HG03064 (cell line): Measurements from ENCODE around the gene FCAMR.

Experiments used
- ATAC-seq: cut with Tn5 transposase; IDR thresholded peaks from one replicate; pipeline ENCODE4 v1.9.1; 2021; ENCODE audit warnings: low read depth; ENCODE audit not compliant: unreplicated experiment

FCAMR gene

DNA sequence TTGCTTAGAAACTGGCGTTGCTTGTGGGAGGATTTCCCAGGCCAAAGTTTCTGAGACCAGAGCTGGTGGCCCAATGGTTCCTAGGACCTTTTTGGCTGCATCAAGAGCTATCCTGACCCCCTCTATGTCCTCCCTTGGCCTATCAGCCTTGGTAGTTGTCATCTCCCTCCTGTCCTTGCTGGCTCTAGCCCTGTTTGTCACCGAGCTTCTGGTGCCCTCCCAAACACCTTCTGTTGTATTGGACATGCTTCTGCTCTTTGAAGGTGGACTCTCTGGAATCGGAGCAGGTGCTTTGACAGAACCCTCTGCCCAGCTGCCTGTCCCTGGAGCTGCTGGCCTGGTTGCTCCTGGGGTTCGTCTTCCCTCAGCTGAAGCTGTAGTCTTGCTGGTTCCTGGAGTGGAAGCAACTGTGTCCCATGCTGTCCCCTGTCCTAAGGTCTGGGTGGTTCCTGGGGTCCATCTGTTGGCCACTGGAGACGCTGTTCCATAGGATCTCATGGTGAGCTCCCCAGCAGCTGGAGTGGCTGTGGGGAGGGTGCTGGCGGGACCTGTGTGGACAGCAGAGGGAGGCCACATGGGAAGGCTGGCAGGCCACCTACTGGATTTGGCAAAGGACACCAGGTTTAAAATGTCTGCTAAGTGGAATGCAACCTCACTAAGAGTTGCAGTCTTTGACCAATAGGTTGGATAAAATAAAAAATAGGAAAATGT lies 9.4 kb downstream of the FCAMR start:
- no peak for ATAC-seq

DNA sequence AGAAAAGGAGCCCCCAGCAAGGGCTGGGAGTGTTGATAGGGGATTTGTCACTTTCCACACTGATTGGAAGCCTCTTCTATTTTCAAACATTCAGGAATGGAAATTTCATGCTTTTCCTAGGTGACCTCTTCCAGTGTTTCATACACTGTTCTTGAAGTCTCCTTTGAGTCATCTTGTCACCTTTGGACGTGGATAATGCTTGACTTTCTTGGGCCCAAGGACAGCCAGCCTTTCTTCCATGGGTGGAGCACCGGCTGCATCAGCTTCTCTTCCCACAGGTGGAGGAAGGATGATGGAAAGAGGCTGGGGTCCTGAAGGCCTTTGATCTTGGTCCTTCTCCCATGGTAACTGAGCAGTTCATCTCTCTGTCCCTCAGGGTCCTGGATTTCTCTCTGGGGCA lies 12.1 kb downstream of the FCAMR start:
- no peak for ATAC-seq

DNA sequence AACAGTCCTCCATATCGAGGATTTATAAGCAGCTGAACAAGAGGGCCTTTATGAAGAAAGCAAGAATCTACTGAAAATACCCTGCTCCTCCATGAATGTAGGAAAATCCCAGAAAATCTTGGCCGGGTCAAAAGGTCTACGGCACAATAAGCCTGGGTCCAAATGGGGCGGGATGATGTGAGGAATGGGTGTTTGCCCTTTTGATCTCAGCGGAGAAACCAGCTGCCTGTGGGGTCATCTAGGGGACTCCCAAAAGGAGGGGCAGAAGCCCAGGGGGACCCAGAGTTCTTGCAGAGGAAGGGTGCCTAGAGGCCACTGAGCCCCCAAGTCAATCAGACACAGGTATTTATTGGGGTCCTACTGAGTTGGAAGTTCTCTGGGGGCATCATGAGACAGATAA lies 12.6 kb downstream of the FCAMR start:
- no peak for ATAC-seq

DNA sequence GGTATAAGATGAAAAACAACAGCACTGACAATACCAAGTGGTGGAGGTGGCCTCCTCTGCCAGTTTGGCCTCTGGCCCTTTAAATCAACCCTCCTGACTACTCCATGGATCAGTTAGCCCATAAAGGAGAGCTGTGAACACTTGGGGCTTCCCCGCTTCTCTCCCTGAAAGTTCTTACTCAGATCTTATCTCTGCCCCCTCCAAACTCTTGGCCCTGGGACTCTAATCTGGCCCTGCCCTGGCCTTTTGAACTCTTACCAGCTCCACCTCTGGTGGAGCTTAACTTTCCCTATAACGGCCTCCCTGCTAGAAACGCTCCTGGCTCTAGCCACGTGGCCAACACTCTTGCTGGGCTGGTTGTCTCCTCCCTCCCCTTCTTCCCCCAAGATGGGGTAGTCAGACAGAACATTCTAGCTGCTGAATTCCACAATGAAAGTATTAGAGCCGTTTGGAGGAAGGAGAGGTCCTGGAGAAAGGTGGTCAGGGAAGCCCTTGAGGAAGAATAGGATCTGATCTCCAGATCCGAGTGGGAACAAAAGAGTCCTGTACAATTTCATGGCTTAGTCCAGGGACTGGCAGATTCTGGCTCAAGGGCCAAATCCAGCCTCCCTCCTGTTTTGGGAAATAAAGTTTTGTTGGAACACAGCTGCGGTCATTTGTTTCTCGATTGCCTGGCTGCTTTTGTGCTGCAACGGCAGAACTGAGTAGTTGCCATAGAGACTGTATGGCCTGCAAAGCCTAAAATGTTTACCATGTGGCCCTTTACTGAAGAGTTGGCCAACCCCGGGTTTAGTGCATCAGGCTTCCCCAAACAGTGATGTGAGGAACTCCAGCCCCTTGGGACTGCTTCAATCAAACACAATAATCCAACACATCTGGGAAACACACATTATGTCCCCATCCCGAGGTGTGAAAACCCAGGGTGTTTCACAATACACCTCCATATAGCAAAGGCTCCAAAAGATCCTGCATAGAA lies 14.5 kb downstream of the FCAMR start:
- no peak for ATAC-seq

DNA sequence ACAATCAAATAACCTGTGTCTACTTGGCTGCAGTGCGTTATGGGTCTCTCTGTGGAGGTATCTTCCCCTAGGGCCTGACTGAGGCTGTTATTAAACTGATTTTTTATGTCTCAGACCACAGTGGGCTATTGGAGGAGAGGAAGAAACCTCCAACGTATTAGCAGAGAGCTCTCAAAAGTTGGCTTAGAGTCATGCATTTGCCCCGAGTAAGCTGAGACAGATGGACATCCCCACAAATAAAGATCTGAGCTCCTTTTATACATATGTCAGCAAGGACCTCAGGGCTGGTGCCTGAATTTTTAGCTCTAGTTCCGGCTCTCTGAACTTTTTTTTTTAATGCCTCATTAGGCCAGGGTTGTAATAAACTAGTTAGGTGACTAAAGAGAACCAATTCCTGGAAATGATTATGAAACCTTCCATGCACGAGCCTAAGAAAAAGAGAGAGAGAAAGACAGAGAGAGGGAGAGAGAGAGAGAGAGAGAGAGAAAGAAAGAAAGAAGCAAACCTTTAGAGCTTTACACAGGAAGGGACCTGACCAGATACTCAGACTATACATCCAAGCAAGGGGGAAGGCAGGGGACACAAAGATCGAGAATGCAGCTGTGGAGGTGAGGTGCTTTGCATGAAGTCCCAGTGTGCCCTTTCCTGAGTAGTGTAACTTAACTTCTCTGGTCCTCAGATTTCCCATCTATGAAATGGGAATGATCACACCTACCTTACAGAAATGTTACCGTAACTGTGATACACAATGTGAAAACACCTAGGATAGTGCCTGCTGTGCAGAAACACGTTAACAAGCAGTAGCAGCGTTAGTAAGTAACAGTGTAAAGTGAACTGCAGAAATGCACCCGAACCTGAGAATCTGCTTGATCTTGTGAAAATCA lies 15.6 kb downstream of the FCAMR start:
- no peak for ATAC-seq

DNA sequence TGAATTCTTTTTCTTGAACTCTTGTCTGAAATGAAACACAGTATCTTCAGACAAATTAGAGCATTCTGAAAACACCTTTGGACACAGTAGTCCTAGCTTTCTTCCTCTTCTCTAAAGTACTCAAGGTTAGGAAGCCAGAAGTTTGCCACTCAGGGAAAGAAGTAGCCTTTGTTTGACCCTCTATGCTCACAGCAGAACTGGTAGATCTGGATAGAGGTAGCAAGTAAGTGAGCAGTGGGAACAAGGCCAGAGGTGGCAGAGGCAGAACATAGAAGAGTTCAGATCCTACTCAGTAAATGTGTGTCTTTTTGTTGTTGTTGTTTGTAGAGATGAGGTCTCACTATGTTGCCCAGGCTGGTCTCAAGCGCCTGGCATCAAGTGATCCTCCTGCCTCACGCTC lies 16.6 kb downstream of the FCAMR start:
- no peak for ATAC-seq

DNA sequence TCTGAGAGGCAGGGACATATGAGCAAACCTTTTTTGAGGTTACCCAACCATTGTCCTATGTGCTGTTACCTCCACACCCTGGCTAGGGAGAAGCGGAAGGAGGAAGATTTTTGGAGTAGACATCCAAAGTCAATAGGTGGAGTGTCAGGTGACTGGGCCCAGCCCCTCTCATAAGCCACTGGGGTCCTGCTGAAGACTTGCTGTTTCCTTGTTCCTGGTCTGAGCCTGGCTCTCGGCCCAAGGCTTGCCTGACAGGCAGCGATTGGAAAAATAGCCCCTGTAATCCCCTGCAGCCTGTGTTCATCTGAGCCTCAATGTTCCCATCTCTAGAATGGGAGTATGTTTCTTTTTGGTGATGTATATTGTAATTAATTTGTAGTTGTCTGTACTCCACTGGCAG lies 17.1 kb downstream of the FCAMR start:
- no peak for ATAC-seq

DNA sequence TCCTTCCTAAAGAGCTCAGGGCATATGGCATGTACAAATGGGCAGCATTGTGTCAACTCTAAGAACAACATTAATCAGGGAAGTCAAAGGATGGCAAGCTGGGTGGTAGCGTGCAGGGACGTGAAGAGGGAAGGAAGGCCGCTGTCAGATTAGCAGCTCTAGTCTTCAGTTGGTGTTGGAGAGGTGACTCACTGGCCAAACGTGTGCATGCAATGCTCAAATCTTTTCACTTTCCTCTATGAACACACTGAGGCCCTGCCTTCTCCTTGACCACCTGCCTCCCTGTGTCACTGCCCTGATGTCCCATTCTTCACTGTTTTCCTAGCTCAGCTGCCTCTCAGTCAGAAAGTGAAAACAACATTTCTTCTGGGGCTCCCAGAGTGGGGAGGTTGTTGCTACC lies 18.1 kb downstream of the FCAMR start:
- no peak for ATAC-seq

DNA sequence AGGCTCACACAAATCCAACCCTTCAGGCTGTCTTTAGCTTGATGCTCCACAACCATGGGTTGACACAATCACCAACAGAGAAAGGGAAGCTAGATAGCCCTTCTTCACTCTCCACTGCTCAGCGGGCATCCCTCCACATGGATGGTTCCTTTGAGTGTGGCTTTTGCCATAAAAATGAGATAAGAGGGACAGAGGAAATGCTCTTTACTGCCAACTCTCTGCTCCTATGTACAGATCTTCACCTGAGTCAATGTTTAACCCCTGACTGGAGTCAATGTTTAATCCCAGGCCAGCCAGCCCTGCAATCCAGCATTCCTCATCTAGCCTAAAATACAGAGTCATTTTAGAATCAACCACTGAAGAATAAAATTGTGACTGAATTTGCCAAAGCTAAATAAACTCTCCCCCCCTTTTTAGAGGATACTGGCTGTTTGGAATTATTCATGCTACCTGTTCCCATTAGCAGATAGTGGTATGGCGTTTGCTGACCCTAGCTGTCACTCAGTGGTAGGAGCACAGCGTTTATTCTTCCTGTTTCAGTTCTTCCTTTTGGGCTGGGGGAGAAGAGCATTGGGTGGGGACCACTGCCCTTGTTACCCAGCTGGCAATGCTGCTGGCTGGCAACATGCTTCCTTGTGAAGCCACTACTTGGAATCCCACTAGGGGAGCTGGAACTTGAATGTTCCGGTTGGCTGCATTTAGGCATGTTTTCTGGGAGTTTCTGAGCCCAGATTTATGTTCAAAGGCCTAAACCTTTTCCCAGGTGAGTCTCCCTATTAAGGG lies 18.8 kb downstream of the FCAMR start:
- ATAC-seq: no peak

DNA sequence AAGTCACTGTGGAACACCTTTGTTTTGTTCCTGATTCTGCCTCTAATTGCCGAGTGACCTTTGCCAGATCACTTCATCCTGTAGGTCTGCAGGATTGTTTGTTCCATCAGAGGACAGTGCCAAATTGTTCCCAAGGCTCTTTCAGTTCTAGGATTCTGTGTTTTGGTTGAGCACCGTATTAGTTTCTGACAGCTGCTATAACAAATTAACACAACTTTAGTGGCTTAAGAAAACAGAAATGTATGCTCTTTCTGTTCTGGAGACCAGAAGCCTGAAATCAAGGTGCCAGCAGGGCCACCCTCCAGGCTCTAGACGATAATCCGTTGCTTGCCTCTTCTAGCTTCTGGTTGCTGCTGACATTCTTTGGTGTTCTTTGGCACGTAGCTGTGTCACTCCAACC lies 20.6 kb downstream of the FCAMR start:
- no peak for ATAC-seq

DNA sequence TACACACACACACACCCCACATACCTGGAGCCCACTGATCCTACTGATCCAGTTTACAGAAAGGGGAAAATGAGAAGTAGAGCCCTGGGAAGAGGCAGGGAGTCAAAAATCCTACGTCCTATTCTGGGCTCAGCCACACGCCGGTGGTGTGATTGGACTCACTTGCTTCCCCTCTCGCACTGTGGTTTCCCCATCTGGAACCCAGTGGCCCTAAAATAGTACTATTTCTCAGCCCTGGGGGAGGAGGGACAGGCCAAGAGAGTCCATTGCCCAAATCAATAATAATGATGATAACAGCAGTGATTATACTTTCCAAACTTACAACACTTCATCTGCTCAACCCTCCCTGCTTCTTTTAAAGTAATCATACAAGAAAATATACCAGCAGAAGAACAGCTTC lies 21.1 kb downstream of the FCAMR start:
- ATAC-seq: no peak

DNA sequence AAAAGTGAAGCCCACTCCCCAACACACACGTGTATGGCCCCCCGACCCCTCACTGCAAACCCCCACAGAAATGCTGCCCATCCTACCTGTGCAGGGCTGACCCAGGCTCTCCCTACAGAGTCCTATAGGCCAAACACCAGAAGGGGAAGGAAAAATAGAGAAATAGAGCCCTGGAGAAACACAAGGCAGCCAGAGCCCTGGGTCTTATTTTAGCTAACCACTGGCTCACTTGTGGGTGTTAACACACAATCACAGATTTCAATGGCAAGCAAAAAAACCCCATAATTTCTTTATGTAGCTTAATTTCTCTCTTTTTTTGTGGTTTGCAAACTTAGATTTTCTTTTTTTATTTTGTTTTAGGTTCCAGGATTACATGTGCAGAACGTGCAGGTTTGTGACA lies 23.0 kb downstream of the FCAMR start:
- ATAC-seq: no peak

DNA sequence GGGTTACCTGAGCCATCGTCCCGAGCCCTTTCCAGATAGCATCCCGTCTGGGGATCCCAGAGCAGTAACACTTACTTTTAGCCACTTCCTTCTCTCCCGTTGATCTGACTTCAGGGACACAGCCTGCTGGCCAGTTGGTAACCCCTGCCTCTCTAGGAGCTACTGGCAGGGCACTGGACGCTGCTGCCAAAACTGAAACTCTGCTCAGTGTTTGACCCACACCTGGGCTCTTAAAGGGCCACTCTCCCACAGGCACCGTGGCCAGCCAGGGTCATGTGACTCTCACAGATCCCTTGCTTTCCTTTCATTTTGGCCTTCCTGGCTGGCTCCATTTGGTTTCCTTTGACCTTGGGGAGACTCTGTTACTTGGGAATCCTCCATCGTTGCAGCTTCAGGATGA lies 24.0 kb downstream of the FCAMR start, which contains the start of gene PIGR:
PIGR (minus strand) TSS at position 206 of the 400 bp plus-strand sequence. CDS start 5,935 bp downstream, outside the sequence.
- ATAC-seq: no peak

DNA sequence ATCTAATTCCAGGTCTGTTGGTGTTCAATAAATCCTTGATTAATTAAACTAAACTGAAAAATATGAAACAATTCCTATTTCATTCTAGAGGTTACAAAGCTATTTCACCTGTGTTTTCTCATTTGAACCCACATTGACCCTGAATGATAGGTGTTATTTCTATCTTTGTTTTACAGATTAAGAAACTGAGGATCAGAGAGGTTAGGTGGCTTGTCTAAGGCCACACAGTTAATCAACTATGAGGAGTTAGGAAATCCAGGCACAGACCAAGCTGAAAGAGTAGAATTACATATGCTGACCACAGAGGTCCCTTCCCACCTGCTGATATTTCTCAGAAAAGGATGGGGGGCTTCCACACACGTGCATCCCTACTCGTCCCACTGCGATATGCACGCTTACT lies 24.5 kb downstream of the FCAMR start:
- no peak for ATAC-seq

DNA sequence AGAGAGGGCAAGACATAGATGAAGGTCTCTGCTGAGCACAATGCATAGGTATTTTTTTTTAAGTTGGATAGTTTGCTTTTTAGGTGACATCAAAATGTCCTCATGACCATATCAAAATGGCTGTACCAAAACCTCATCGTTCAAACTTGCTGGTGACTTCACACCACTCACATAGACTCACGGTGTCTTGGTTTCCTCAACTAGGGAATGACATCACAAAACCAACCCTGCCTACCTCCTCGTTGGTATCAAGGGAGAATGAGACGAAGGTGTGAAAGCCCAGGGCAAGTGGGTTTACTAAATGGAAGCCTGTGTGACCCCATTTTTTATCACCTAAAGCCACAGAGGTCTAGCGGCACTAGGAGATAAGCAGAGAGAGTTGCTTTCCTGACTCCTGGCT lies 25.6 kb downstream of the FCAMR start:
- no peak for ATAC-seq

DNA sequence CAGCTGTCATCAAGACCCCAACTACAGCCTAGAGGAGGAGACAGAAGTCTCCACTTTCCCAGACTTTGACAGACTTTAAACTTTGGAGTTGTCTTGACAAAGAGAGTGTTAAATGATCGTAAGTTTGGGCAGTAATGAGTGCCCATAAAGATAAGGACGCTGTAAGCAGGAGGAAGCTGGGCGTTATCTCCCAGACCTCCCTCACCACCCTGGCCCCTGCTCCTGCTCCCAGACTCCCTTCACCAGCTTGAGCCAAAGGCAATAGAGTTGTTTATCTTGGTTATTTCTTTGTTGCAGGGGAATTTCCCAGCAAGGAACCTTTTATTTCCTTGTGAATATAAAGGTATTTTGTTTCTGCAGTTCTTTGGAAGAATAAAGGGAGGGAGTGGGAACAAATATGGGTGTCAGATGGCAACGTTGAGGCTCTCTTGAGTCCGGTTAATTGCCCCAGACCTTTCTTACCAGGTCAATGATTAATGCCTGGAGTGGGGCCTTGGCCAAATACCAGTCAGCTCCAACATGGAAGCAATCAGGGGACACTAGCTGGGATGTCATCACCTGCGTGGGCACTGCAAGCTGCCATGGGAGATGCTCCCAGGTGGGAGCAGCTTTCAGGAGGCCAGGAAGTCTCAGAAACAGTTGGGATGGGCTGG lies 28.4 kb downstream of the FCAMR start:
- ATAC-seq: no peak

DNA sequence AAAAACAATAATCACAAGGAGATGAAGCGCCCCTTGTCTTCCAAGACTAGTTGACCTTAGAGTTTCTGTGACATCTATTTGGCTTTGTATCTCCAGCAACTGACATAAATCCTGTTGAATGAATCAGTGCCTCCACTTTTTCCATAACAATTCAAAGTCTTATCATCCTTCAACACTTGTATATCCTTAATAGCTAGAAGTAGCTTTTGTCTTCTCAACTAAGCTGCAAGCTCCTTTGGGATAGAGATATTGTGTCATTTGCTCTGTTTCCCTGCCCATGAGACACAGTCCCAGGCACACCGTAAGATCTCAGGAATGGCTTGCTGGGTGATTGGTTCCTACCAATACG lies 29.7 kb downstream of the FCAMR start:
- no peak for ATAC-seq

DNA sequence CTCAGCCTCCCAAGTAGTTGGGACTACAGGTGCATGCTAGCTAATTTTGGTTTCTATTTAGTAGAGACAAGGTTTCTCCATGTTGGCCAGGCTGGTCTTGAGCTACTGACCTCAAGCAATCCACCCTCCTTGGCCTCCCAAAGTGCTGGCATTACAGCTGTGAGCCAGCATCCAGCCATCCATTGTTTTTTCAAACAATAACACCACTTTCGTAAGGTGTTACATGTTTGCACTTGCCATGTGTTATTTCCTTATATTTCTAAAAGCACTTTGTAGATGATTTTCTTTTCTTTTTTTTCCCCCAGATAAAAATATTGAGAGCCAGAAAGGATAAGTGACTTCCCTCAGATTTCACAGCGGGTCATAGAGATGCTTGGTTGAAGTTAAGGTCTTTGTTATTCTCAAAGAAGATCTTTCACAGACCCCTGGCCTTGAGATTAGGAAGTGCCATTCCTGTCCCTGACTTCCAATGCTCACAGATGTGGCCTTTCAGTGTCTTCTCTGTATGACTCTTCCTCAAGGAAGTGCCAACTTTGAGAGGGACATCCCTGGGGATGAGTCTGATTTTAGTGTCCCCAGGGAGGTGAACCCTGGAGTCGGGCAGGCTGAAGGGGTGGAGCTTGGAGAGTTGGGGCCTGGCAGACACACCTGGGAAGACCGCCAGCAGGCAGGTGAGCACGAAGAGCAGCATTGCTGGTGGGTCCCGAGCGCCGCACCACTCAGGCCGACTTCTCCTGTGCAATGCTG lies 30.2 kb downstream of the FCAMR start:
- ATAC-seq: no peak

DNA sequence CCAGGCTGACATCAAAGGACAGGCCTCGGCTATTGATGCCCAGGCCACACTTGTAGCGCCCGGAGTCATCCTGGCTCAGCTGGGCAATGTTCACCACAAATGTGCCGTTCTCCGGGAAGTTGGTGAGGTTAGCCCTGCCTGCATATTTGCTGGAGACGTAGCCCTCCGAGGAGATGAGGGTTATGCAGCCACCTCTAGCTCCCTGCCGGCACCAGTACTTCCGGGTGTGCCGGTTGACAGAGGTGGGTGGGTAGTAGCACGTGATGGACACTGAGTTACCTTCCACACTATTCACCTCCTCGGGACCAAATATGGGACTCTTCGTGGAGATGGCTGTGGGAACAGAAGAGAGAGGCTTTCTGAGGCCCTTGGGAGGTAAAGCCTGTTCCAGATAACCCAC lies 31.1 kb downstream of the FCAMR start:
- no peak for ATAC-seq
